ENCODE measurements around the gene SETD1B.
"Not testable (repeated sequence)": the region's sequence is repeated elsewhere in the genome, so short reads cannot be mapped to it uniquely, and the experiment has no call there.

SETD1B gene

DNA sequence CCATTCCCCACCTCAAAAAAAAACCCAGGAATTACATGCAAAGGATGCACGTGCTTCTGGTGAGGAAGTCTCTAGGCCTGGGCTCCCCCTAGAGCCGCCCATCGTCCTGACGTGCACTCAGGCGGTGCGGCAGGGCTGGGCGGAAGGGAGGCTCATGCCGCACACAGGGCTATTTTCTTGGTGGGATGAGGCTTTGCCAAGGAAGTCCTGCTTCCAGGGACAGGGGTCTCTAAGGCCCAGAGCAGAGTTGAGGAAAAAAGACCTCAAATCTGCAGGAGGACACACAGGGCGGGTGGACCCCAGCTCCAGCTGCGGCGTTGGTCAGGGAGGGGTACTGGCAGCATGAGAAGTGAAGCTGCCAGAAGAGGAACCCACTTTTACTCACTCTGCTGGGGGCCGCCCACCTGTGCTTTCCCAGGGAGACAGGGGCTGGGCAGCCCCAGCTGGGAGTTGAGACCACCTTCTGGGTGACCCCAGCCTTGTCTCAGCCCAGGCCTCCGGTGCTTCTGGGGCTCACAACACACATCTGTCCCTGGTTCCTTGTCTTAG, 14.5 kb upstream of the SETD1B start:
- peak overlapping the region; percentile 95 for H3K9ac ChIP-seq (ENCODE audit: low read length)
- H3K4me2 ChIP-seq (ENCODE audit: low read length) = peak overlapping the region; percentile 98

DNA sequence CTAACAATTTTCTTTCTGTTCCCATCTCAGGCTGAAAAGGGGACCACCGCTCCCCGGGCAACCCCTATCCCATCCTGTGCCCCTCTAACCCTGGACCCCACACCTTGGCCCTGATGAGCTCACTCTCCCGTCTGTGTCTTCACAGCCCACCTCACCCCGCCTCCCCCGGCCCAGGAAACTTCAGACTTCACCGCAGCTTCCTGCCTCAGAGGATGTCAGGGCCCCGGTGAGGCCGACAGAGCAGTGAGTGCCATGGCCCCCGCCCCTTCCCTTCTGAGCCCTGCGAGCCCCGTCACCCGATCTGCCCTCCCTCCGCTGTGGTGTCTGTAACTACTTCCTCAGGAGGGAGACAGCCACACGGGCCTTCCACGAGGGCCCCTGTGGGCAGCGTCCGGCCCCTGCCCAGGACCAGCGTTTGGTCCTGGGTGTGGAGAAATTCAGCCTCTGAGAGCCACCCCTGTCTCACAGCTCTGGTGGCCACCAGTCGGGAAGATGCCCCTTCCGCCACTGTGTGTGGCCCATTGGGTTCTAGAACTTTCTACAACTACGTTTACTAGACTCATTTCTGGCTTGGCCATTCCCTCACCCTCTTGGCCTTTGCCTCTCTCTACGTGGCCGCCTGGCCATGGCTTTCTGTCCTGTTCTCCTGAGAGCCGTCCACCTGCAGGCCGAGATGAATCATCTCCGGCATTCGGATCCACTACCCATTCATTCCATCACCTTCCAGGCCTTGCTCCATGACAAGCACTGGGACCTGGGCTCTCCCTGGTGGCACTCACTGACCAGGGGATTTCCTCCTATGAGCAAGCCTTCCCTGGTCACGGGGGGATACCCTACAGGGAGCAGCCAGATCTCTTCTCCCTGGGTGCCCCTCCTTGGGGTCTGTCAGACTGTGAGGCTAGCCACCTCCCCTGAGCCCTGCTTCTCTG, 13.7 kb upstream of the SETD1B start:
- Histone ChIP-seq H3K79me2 (ENCODE audit: low read length) (peaks cover 85% of the 10 kb centered on the region), H3K27me3 (ENCODE audit: low read depth, low read length) (no peaks in the 10 kb centered on the region), H3K4me1 (ENCODE audit: low read length) (peaks cover 65% of the 10 kb centered on the region), H3K4me2 (ENCODE audit: low read length) (peak overlapping the region; percentile 98), H2AFZ (ENCODE audit: low read depth, low read length) (no peak overlapping the region), H3K9ac (ENCODE audit: low read length) (peak overlapping the region; percentile 95), H4K20me1 (ENCODE audit: insufficient read depth, low read length) (no peaks in the 10 kb centered on the region), H3K36me3 (replicated peaks; ENCODE audit: low read depth, low read length) (peaks cover 53% of the 10 kb centered on the region), H3K4me3 (ENCODE audit: low read length) (peak overlapping the region; percentile 76), H3K9me3 (ENCODE audit: insufficient read depth, low read length) (no peaks in the 10 kb centered on the region), H3K27ac (ENCODE audit: low read length) (peak overlapping the region; percentile 98)
- no peak for TF ChIP-seq EZH2phosphoT487 (IDR thresholded peaks at IDR 0.05; ENCODE audit: low read depth)
- TF ChIP-seq, protein P1, sequence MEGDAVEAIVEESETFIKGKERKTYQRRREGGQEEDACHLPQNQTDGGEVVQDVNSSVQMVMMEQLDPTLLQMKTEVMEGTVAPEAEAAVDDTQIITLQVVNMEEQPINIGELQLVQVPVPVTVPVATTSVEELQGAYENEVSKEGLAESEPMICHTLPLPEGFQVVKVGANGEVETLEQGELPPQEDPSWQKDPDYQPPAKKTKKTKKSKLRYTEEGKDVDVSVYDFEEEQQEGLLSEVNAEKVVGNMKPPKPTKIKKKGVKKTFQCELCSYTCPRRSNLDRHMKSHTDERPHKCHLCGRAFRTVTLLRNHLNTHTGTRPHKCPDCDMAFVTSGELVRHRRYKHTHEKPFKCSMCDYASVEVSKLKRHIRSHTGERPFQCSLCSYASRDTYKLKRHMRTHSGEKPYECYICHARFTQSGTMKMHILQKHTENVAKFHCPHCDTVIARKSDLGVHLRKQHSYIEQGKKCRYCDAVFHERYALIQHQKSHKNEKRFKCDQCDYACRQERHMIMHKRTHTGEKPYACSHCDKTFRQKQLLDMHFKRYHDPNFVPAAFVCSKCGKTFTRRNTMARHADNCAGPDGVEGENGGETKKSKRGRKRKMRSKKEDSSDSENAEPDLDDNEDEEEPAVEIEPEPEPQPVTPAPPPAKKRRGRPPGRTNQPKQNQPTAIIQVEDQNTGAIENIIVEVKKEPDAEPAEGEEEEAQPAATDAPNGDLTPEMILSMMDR (IDR thresholded peaks at IDR 0.05; ENCODE audit: low read depth, low read length) = no peak

More for the DNA sequence above, 14.5 kb upstream of the SETD1B start:
- Histone ChIP-seq H3K9me3 (ENCODE audit: insufficient read depth, low read length) (no peaks in the 10 kb centered on the region), H3K79me2 (ENCODE audit: low read length) (peaks cover 93% of the 10 kb centered on the region), H2AFZ (ENCODE audit: low read depth, low read length) (no peak overlapping the region), H3K27ac (ENCODE audit: low read length) (peak overlapping the region; percentile 98), H3K36me3 (replicated peaks; ENCODE audit: low read depth, low read length) (peaks cover 60% of the 10 kb centered on the region), H4K20me1 (ENCODE audit: insufficient read depth, low read length) (no peaks in the 10 kb centered on the region), H3K4me3 (ENCODE audit: low read length) (peak overlapping the region; percentile 76), H3K4me1 (ENCODE audit: low read length) (peaks cover 66% of the 10 kb centered on the region), H3K27me3 (ENCODE audit: low read depth, low read length) (no peaks in the 10 kb centered on the region)
- TF ChIP-seq EZH2phosphoT487 (IDR thresholded peaks at IDR 0.05; ENCODE audit: low read depth) = no peak
- TF ChIP-seq, protein P1 (IDR thresholded peaks at IDR 0.05; ENCODE audit: low read depth, low read length) = peak; percentile 17; the same call in 1 of the 2 replicates

DNA sequence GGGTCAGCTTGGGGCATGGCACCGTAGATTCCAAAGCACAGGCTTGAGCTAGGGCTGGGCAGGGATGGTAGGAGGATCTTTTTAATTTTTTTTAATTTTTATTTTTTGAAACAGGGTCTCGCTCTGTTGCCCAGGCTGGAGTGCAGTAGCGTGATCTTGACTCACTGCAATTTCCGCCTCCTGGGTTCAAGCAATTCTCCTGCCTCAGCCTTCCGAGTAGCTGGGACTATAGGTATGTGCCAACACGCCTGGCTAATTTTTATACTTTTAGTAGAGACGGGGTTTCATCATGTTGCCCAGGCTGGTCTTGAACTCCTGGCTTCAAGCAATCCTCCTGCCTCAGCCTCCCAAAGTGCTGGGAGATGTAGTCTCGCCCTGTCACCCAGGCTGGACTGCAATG, 13.0 kb upstream of the SETD1B start:
- peaks cover 80% of the 10 kb centered on the region for H3K79me2 ChIP-seq (ENCODE audit: low read length)
- peaks cover 65% of the 10 kb centered on the region for H3K4me1 ChIP-seq (ENCODE audit: low read length)

DNA sequence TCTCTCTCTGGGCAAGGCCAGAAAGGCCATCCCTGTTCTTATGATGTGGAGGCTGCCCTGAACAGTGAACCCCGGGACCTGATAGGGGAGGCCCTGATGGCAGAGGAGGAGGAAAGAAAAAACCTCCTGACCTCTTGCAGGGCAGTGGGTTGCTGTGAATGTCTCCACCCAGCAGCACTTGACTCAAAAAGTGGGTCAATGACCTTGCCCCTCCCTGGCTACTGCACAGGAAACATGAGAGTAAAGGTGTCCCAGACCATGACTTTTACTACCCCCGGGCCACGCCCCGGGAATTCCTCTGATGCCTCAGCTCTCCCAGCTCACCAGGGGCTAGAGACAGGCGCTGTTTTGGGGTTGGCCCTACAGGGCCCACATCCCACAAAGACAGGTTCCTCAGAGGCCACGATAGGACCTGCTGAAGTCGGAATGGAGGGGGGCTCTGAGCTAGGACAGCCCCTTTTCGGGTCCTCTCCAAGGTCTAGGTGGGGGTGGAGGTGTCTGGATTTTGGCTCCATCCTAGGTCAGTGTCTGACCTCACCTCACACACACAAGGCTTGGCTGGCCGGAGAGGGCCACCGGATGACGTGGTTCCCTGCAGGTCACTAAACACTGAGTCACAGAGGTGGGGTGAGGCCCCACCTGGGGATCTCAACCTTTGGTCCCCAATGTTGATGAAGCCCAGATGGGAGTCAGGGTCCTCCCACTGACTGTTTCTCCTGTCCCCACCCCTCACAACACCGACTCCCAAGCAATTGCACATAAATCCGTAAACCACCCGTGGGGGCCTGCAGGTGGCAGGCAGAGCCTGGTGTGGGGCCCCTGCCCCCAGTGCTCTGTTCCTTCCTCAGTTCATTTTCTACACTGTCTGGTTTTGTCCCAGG, 11.9 kb upstream of the SETD1B start:
- Histone ChIP-seq H3K4me3 (ENCODE audit: low read length) (peak overlapping the region; percentile 95), H3K27ac (ENCODE audit: low read length) (peak overlapping the region; percentile 98), H3K36me3 (replicated peaks; ENCODE audit: low read depth, low read length) (peaks cover 45% of the 10 kb centered on the region), H3K4me1 (ENCODE audit: low read length) (peaks cover 57% of the 10 kb centered on the region), H3K79me2 (ENCODE audit: low read length) (peaks cover 69% of the 10 kb centered on the region), H3K9me3 (ENCODE audit: insufficient read depth, low read length) (no peaks in the 10 kb centered on the region), H3K27me3 (ENCODE audit: low read depth, low read length) (no peaks in the 10 kb centered on the region), H3K4me2 (ENCODE audit: low read length) (peak overlapping the region; percentile 98), H4K20me1 (ENCODE audit: insufficient read depth, low read length) (no peaks in the 10 kb centered on the region), H2AFZ (ENCODE audit: low read depth, low read length) (no peak overlapping the region), H3K9ac (ENCODE audit: low read length) (peak overlapping the region; percentile 99)
- TF ChIP-seq, protein P1 (IDR thresholded peaks at IDR 0.05; ENCODE audit: low read depth, low read length) = peak; percentile 25; the same call in 1 of the 2 replicates
- no peak for TF ChIP-seq EZH2phosphoT487 (IDR thresholded peaks at IDR 0.05; ENCODE audit: low read depth)

More for the DNA sequence above, 13.0 kb upstream of the SETD1B start:
- Histone ChIP-seq H3K4me2 (ENCODE audit: low read length) (peak overlapping the region; percentile 98), H3K9ac (ENCODE audit: low read length) (peak overlapping the region; percentile 95), H3K36me3 (replicated peaks; ENCODE audit: low read depth, low read length) (peaks cover 52% of the 10 kb centered on the region), H3K27ac (ENCODE audit: low read length) (peak overlapping the region; percentile 98), H3K4me3 (ENCODE audit: low read length) (peak overlapping the region; percentile 76)
- not testable (repeated sequence) for H3K9me3 ChIP-seq (ENCODE audit: insufficient read depth, low read length); H4K20me1 ChIP-seq (ENCODE audit: insufficient read depth, low read length); H2AFZ ChIP-seq (ENCODE audit: low read depth, low read length); H3K27me3 ChIP-seq (ENCODE audit: low read depth, low read length)

Measured in OCI-LY3 (cell line).